Renal cortex interstitium (tissue), 11 donors: ENCODE data around the gene PTPN14. TPM values are rescaled to one million over a fixed set of nuclear protein-coding genes. Genes with fewer than 3 reads are reported as not detected.

ENCODE experiments used
- DNase-seq, 11 donors: peaks; one replicate each; pipeline ENCODE4 v3.0.0-alpha.2; 2013; ENCODE audit warnings: low read depth in 9 of 11, low spot score in 4 of 11; ENCODE audit errors: extremely low read depth in 1 of 11
- polyA plus RNA-seq, 3 donors: library from polyadenylated mRNA; unstranded; fragments of 120-200 nt; gene quantifications; one replicate each; pipeline ENCODE4 v1.2.1, GENCODE V29; 2013; ENCODE audit not compliant: insufficient read length in 3 of 3

The PTPN14 gene
- polyA plus RNA-seq, 3 donors, result 39.7 to 45.4 (median 43.5) TPM

DNA sequence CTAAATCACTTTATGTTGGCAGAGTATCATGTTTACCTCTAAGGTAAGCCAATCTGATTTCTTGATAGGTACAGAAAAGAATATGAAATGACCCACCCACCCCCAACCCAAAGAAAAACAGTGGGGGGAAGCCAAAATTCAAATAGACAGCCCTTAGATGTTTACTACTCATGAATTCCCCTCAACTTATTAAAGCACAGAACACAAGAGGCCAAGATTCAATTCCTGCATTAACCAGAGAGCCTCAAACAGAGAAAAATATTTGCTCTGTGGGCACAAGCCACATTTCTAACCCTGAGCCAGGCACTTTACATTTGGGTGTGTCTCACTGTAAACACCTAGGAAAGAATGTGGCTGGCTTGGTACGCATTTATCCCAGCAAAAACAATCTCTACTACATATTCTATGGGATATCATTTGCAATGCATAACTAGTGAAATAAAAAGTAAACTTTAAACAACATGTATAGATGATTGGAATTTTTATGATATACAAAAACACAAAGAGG, 84.3 kb downstream of the PTPN14 start:
- DNase-seq, result no peak

DNA sequence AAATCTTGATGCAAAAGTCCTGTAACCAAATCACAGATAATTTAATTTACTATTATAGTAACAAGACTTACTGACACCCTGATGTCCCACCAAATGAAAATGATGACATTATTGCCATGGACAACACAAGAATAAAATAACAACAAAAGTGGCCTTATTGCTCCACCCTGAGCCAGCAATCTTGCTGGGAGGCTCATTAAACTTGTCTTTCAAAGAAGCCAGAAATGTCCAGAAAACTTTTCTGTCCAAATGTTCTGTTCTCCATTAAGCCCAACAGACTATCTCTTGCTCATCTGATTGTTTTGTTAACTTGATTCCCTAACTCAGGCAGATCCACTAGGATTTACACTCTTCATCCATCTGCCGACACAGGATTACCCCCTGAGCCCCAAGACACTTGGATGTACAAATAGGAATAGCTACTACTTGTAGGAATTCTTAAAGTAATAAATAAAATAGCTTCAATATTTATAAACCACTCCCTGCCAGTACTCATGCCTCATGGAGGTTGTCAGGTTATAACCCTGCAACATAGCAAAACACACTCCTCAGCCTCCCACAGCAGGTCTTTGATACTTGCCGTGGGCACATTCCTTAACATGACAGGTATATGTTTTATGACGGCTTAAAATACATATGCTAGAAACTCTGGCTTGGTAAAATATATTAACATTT, 84.9 kb downstream of the PTPN14 start:
- no peak for DNase-seq

DNA sequence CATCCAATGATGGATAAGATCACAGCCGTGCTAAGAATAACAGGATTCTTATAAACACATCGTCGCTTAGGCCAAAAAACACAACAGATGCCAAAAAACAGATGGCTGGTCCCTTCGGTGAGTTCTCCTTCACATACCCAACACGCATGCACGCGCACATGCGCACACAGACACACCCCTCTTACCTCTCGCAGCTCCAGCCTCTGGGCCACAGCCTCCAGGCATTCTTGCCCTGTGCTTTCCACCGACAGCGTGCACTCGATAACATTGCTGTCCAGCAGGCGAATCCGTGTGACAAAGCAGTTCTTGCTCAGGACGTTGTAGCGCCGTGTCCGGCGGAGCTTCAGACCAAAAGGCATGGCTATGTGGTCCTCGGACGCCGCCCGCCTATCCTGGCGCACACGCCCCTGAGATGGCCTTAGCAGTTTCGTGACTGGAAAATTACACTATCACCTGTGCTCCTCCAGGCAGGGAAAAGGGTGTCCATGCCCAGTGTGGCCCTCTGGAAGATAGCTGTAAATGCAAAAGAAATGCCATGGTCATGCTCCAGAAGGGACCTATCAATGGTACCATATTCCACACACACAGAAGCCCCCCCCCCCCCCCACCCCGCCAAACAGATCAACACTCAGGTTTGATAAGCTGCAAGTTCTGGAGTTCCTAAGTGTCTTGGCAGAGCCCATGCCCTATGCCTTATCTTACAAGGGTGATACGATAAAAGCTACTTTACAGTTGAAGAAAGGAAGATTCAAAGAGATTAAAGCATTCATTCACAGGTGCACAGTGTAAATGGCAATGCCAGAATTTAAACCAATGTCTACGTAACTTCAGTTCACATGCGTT, 86.7 kb downstream of the PTPN14 start:
- no peak for DNase-seq

DNA sequence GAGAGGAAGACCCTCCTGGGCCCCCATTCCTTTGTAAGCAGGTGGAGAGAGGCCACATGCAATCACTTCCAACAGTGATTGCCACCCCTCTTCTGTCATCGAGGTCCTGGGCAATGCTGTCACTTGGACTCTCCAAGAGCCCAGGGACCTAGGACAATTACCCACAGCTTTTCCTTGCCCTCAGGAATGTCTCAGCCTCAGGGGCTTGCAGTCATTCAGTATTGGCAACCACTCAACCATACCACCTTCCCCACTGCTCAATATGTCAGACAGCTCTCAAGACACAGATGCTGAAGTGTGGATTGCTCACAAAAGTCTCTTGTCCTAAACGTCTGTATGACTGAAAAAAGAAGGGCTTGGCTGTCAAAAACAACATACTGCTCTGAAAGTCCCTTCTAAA, 87.8 kb downstream of the PTPN14 start:
- no peak for DNase-seq

DNA sequence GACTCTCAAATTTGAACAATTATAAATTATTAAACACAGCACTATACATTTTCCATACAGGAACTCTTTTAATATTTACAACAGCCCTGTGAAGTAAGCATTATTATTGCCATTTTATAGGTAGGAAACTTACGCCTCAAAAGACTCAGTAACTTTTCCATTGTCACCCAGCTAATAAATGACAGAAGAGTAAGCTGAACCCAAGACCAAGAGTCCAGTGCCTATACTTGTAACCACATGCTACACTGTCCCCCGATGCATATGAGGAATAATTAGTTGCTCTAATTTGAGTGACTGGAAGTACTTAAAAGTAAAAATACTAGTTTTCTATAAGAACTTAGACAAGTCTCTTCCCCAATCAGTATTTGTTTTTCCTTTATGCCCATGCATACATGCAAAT, 88.5 kb downstream of the PTPN14 start:
- no peak for DNase-seq

DNA sequence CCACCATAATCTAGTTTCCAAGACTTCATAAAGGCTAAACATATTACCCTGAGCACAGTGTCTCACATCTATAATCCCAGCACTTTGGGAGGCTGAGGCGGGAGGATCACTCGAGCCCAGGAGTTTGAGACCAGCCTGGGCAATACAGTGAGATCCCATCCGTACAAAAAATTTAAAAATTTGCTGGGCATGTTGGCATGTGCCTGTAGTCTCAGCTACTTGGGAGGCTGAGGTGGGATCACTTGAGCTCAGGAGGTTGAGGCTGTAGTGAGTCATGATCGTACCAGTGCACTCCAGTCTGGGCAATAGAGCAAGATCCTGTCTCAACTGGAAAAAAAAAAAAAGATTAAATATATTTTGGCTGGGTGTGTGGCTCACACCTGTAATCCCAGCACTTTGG, 90.1 kb downstream of the PTPN14 start:
- no peak for DNase-seq

DNA sequence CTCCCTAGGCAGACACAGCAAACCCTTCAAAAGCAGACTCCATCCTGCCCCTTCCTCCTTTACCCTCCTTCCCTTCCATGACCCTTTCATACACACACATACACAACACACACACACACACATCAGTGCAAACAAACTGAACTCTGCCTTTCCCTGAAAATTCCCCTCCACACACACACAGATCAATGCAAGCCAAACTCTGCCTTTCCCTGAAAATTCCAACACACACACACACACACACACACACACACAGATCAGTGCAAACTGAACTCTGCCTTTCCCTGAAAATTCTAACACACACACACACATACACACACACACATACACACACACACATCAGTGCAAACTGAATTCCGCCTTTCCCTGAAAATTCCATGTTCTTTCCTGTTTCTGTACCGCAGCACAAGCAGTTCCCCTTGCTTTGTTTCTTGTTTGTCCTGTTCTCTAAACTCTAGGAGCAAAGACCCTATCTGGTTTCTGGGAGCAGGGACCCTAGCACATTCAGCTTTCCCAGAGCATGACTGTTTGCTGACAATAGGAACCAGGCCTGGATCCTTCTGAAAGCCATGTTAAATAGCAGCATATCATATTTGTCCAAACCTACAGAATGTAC, 91.0 kb downstream of the PTPN14 start:
- DNase-seq, result no peak

DNA sequence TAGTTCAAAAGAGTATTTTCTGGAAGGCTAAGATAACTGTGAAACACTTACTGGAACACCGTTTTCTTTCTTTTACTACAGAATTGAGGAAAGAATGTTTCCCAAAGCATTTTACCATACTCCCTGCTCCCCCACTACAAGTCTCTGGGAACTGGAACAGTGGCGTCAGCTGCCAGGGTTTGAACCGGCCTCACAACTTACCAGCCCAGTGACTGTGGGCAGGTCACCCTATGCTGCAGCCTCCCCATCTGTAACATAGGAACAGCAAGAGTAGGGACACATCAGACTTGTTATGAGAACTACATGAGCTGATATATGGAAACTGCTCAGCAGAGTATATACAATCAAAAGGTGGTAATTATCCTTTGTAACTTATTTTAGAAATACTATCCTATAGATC, 91.5 kb downstream of the PTPN14 start:
- DNase-seq, result no peak

DNA sequence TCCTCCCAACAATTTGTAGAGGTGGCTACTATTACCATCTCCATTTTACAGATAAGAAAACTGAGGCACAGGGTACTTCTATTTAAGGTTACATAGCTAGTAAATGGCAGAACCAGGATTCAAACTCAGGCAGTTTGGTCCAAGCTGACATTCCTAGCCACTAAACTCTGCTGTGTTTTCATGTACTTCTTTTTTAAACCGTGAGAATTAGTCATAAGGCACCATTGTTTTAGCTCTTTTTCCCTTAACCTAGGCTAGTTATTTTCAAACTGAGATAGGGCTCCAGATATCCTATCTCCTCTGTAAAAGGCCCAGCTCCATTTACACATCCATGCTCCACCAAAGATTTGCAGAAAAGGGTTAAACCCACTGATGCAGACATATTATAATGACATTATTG, 92.9 kb downstream of the PTPN14 start:
- DNase-seq, result no peak

DNA sequence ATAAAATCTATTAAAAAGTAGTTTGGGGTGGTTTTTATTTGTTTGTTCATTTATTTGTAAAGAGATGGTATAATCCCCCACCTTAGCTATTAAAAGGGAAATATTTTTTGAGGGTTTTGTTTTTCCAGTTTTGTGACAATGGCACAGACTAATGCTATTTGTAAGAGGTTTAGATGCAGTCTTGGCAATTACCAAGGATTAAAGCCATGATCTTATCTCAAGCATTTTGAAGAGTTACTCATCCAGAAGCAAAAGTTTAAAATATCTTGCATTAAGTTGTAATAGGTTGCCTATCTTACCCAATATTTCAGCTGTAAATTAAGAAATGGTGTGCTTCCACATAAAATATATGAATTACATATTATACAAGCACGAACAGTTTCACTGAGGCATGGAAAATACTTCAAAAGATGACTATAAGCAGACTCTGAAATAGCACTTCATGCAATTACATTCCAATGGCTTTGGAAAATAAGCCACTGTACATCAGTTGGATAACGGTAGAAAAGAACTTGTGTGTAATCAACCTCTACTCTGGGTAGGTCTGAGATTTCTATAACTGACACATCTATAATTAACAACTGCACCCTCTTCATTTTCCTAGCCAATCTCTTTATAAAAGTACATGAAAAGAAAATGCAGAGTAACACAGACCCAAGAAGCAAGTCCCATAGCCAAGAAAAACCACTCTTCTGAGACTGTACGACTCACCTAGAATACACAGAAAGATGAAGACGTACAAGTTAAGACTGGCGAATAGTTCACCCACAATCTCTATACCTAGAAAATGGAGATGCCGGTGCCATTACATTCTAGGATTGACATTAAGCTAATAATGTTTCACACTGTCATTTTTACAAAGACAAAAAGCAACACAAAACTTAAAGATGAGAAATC, 95.2 kb downstream of the PTPN14 start:
- DNase-seq, result no peak

DNA sequence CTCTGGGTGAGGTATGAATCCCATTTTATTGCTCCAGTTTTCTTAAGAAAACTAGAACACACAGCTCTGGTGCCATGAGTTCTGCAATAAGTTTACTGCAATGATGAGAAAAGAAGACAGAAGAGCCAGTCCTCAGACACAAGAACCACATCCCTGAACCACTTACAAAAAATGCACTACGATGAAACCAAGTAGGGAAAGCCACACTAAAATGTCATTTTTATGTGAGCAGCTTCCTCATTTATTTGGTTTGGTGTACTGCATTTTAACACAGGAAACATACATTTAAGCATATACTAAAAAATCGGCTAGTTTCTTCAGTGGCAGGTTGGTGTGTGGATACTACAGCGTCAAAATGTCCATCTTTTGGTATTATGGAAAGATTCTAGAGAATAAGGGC, 95.9 kb downstream of the PTPN14 start:
- DNase-seq, result no peak

DNA sequence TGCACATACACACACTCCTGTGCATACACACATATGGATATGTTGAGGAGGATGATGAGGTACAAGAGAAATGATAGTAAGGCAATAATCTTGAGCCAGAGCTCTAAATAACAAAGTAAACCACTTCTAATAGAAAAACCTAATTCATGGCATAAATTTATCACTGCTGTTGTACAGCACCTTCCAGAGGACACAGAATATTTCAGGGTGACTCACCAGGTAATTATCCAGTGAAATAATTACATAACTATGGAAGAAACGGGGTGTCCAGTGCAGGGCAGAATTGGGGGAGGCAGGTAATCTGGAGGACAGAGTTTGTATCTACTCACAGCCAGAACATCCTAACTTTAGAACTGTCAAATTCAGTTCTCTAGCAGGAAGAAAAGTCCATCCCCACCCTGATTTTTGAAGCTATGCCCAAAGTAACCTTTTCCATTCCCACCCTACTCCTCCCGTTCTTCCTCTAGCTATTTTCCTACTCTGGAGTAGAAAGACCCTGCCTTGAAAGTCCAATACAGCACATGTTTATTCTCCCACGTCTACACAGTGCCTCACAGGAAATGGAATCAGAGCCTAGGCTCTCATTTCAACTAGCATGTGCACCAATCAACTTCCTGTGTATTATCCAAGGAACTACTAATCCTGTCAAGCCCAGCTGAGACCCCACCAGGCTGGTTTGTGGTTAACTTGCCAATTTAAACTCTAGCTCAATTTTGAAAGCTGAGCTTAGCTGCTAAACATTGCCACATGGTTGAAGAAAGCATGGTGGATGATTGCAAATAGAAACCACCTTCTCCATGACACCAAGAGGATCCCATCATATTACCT, 96.6 kb downstream of the PTPN14 start:
- no peak for DNase-seq

DNA sequence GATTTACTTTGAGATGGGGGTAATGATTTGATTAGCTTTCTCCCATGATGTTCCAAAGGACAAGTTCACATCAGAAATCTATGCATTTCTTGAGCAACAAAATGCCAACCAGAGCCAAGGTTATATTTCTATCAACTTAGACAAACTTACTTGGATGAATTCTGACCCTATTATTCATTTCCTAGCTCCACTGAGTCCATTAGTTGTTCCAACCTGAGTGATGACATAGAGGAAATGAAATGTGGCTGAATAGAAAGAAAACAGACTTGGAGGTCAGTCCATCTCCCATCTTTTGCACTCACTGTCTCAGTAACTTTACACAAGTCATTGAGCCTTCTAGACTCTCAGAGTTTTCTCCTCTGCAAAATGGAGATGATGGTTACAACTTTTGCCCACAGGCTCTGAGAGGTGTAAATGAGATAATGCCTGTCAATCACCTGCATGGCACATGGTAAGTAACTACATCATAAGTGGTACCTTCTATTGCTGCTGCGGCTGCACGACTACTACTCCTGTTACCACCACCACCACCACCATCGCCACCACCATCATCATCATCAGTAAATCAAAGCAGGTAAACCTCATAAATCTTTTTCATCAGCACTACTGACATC, 98.2 kb downstream of the PTPN14 start:
- DNase-seq, result no peak

DNA sequence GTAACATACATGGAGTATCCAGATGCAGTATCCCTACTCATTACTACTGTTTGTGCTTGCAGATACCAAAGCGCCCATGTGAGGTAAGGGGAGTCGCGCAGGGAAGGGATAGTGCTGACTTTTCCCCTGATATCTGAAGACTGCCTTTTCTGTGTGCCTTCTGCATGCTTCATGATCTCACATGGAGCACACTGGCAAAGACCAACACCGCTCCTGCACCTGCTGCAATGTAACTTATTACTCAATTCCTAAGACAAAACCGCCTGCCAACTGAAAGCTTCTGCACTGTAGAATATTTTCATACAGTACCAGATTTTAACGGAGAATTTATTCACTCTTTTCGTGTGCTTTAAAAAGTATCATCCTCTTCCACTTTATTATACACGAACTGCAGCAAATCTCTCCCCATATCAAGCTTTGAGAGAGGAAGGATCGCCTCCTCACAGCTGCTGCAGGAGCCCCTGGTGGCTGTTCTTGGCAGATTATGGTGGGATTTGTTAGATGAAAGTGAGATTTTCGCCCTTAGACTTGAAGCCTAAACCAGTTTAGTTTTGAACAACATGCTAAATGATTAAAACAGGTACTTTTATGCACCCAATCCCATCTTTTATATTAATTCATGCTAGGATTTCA, 99.1 kb downstream of the PTPN14 start:
- no peak for DNase-seq

DNA sequence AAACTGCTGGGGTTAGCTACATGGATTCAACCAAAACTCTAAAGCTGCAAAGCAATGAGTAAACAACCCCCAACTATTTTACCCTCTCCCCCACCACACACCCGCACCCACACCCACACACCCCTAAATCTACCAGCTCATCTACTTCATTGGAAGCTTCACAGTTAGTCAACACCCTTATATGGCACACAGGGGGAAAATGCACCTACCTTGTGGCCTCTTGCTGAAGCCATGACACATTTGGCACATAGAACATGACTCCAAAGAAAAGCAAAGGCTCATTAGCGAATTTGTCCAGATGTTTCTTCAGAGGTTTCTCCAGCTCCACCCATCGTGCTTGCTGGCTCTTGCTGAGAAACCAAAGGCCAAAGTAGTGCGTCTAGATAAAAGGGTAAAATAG, 99.8 kb downstream of the PTPN14 start:
- DNase-seq, result no peak

DNA sequence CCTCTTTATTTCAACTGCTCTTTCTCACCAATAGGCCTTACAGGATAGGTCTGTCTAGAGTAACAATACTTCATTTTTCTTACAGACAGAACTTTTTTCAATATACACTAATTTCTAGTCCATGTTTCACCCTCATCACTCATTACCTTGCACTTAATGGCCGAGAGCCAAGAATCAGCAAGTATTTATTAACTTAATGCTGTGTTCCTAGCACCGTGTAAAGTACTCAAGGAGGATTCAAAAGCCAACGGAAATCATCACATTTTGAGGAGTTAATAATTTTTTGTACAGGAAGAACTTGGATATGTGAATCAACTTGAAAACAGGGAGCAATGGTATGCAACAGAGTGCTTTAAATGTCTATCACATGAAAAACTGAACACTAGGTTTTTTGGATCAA, 102.0 kb downstream of the PTPN14 start:
- no peak for DNase-seq

DNA sequence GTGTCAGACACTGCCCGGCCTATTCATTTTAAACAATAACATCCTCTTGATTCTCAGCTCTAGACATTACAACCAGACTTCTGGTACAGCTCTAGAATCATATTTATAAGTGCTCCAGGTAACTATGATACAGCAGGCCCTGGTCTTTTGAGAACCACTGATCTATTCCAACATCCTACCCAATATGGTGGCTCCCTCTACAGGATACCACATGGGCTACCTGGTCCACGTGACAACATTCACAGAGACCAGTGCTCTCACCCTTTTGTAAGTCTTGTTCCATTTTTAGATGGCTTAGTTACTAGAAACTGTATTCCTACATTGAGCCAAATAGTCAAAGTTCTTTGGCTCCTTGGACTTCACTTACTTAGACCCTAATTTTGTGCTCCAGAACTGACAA, 102.9 kb downstream of the PTPN14 start:
- DNase-seq, result no peak

DNA sequence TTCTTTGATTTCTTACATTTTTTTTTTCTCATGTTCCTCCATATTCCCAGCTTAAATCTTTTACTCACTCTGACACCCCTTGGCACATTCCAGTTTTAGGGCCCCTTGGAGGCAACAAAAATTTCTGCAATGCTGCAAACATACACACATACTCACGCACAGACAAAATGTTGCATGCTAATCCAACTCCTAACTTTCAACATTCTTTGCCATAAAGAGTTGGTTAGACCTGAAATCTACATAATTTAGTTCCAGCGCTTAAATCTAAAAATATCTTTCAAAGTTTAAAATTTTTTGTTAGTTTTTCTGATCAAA, 103.9 kb downstream of the PTPN14 start:
- DNase-seq, result no peak
